OCI-LY3 (cell line): ENCODE measurements around the gene UQCRC1.

Experiments used
- H2AFZ ChIP-seq: fragments of 200-600, 300-600 bp; shearing (Covaris generic); 2 replicates; pipeline ENCODE4 v1.6.0; 2014; ENCODE audit warnings: antibody characterized with exemption, low read depth, low read length
- H3K27ac ChIP-seq: fragments of 200-600, 300-600 bp; sonication (generic); 2 replicates; pipeline ENCODE4 v1.5.1; 2014; ENCODE audit warnings: mild to moderate bottlenecking, low read length, moderate library complexity, mixed read lengths
- H3K27me3 ChIP-seq: fragments of 200-600, 300-600 bp; sonication (generic); 2 replicates; pipeline ENCODE4 v1.6.1; 2014; ENCODE audit warnings: low read depth, low read length, mixed read lengths
- H3K36me3 ChIP-seq: fragments of 200-600, 300-600 bp; sonication (generic); replicated peaks from 2 replicates; pipeline ENCODE3; 2014; ENCODE audit warnings: low read depth, low read length, mixed read lengths
- H3K4me1 ChIP-seq: fragments of 300-600, 200-600 bp; sonication (generic); 2 replicates; pipeline ENCODE4 v1.6.1; 2014; ENCODE audit warnings: low read length, mixed read lengths
- H3K4me2 ChIP-seq: fragments of 200-600, 300-600 bp; sonication (generic); 2 replicates; pipeline ENCODE4 v1.6.1; 2014; ENCODE audit warnings: low read length, mixed read lengths
- H3K4me3 ChIP-seq: fragments of 300-600, 200-600 bp; sonication (generic); 2 replicates; pipeline ENCODE4 v1.5.1; 2014; ENCODE audit warnings: antibody characterized with exemption, mild to moderate bottlenecking, low read length, moderate library complexity
- H3K79me2 ChIP-seq: fragments of 300-600, 200-600 bp; shearing (Covaris generic); 2 replicates; pipeline ENCODE4 v1.6.1; 2014; ENCODE audit warnings: mild to moderate bottlenecking, low read length, mixed read lengths
- H3K9ac ChIP-seq: fragments of 300-600, 200-600 bp; shearing (Covaris generic); 2 replicates; pipeline ENCODE4 v1.6.0; 2014; ENCODE audit warnings: mild to moderate bottlenecking, low read length, moderate library complexity
- H3K9me3 ChIP-seq: fragments of 200-600, 300-600 bp; shearing (Covaris generic); 2 replicates; pipeline ENCODE4 v1.6.1; 2014; ENCODE audit warnings: low read length, mixed read lengths; ENCODE audit not compliant: insufficient read depth
- H4K20me1 ChIP-seq: fragments of 200-600, 300-600 bp; sonication (generic); 2 replicates; pipeline ENCODE4 v1.6.1; 2016; ENCODE audit warnings: low read length, mixed read lengths; ENCODE audit not compliant: insufficient read depth
- CTCF ChIP-seq: fragments of 200-600, 300-600 bp; sonication (generic); IDR thresholded peaks from 2 replicates; pipeline ENCODE4 v1.5.1; 2014; ENCODE audit warnings: antibody characterized with exemption, low read length, low read depth
- EZH2phosphoT487 ChIP-seq: fragments of 200-600 bp; shearing (Covaris generic); IDR thresholded peaks from 2 replicates; pipeline ENCODE4 v1.6.1; 2018; ENCODE audit warnings: antibody characterized with exemption, mixed run types, low read depth

Gene UQCRC1

GRCh38 chr3:48599509-48600285 lies 9.7 kb downstream of the UQCRC1 start:
- H2AFZ ChIP-seq: no peak overlapping the region
- no peak overlapping the region for H3K4me3 ChIP-seq
- no peaks in the 10 kb centered on the region for H3K79me2 ChIP-seq
- no peaks in the 10 kb centered on the region for H3K27me3 ChIP-seq
- H3K9ac ChIP-seq: no peak overlapping the region
- no peak overlapping the region for H3K27ac ChIP-seq
- no peaks in the 10 kb centered on the region for H3K4me1 ChIP-seq
- H4K20me1 ChIP-seq: no peaks in the 10 kb centered on the region; the same call in 1 of the 2 replicates
- H3K4me2 ChIP-seq: no peak overlapping the region
- no peak for TF ChIP-seq EZH2phosphoT487
- no peak for TF ChIP-seq CTCF
- H3K36me3 ChIP-seq: peaks cover 49% of the 10 kb centered on the region
- H3K9me3 ChIP-seq: no peaks in the 10 kb centered on the region

- Histone ChIP-seq H3K79me2 (no peaks in the 10 kb centered on the region), H3K4me1 (no peaks in the 10 kb centered on the region), H3K9me3 (no peaks in the 10 kb centered on the region), H3K27me3 (no peaks in the 10 kb centered on the region), H2AFZ (no peak overlapping the region), H4K20me1 (no peaks in the 10 kb centered on the region; the same call in 1 of the 2 replicates), H3K27ac (no peak overlapping the region), H3K9ac (no peak overlapping the region), H3K36me3 (peaks cover 42% of the 10 kb centered on the region), H3K4me2 (no peak overlapping the region), H3K4me3 (no peak overlapping the region)
- TF ChIP-seq EZH2phosphoT487 (no peak), CTCF (no peak)
Measured at GRCh38 chr3:48599077-48599501, 10.4 kb downstream of the UQCRC1 start.

GRCh38 chr3:48598323-48599076 lies 10.9 kb downstream of the UQCRC1 start:
- Histone ChIP-seq H3K4me3 (no peak overlapping the region), H3K27ac (no peak overlapping the region)

More at GRCh38 chr3:48598323-48599076, 10.9 kb downstream of the UQCRC1 start:
- Histone ChIP-seq H3K4me2 (no peak overlapping the region), H3K79me2 (no peaks in the 10 kb centered on the region), H3K36me3 (peaks cover 37% of the 10 kb centered on the region), H3K27me3 (no peaks in the 10 kb centered on the region), H2AFZ (no peak overlapping the region), H3K9ac (no peak overlapping the region), H3K4me1 (no peaks in the 10 kb centered on the region), H4K20me1 (no peaks in the 10 kb centered on the region; the same call in 1 of the 2 replicates), H3K9me3 (no peaks in the 10 kb centered on the region)
- TF ChIP-seq EZH2phosphoT487 (no peak), CTCF (no peak)
